SK-MEL-5 (cell line): ENCODE results near the gene DZIP1L. TPM values are rescaled to one million over a fixed set of nuclear protein-coding genes. Genes with fewer than 3 reads are reported as not detected.
A peak's percentile ranks its signal among the peaks of the same experiment; 100 is the strongest.

Experiments used
- DNase-seq: peaks from one replicate; pipeline ENCODE4 v3.0.0-alpha.2; 2016; ENCODE audit warnings: low read depth, low spot score
- in situ Hi-C: cut with HindIII; loops from 2 replicates; pipeline ENCODE4 v1.10.0; 2016; ENCODE audit warnings: low sequenced_read_pairs, high pct_unique_total_duplicates, low pct_unique_long_range_greater_than_20kb
- total RNA-seq: library from RNA; depleted of rRNA; stranded (reverse); fragments of >200 nt; shearing (Covaris generic); gene quantifications from 2 replicates; pipeline ENCODE4 v1.2.3, GENCODE V29; 2014

Gene DZIP1L
- total RNA-seq, 1 experiment from 2014 or later: 27.4 TPM

- in situ Hi-C loops: no loop called here
- DNase-seq: no peak
Observed at GRCh38 chr3:138054057-138054456, 61.4 kb downstream of the DZIP1L start.

GRCh38 chr3:138051947-138052802, 63.2 kb downstream of the DZIP1L start:
- peak; percentile 62 for DNase-seq
- in situ Hi-C loops: no loop called here

- in situ Hi-C loops: no loop called here
- DNase-seq: no peak
Observed at GRCh38 chr3:138049157-138049919, 66.1 kb downstream of the DZIP1L start.

GRCh38 chr3:138047596-138048158, 67.7 kb downstream of the DZIP1L start:
- in situ Hi-C loops: no loop called here
- DNase-seq: no peak

GRCh38 chr3:138046955-138047354, 68.5 kb downstream of the DZIP1L start:
- in situ Hi-C loops: no loop called here
- no peak for DNase-seq

- no peak for DNase-seq
- in situ Hi-C loops: no loop called here
Observed at GRCh38 chr3:138046085-138046484, 69.3 kb downstream of the DZIP1L start.

GRCh38 chr3:138043266-138044029, 72.0 kb downstream of the DZIP1L start:
- DNase-seq: no peak
- in situ Hi-C loops: no loop called here

GRCh38 chr3:138042043-138042442, 73.4 kb downstream of the DZIP1L start:
- no peak for DNase-seq
- in situ Hi-C loops: no loop called here

- in situ Hi-C loops: no loop called here
- no peak for DNase-seq
Observed at GRCh38 chr3:138038725-138039462, 76.5 kb downstream of the DZIP1L start.

GRCh38 chr3:138036572-138036971, 78.8 kb downstream of the DZIP1L start:
- no peak for DNase-seq
- in situ Hi-C loops: no loop called here

GRCh38 chr3:138034918-138035317, 80.5 kb downstream of the DZIP1L start:
- no peak for DNase-seq
- in situ Hi-C loops: no loop called here

- in situ Hi-C loops: no loop called here
Observed at GRCh38 chr3:138033202-138033691, 82.2 kb downstream of the DZIP1L start.

GRCh38 chr3:138032567-138032966, 82.8 kb downstream of the DZIP1L start:
- no peak for DNase-seq
- in situ Hi-C loops: no loop called here

More at GRCh38 chr3:138033202-138033691, 82.2 kb downstream of the DZIP1L start:
- DNase-seq: no peak

- in situ Hi-C loops: no loop called here
- DNase-seq: no peak
Observed at GRCh38 chr3:138031536-138031935, 83.9 kb downstream of the DZIP1L start.

GRCh38 chr3:138030734-138031280, 84.6 kb downstream of the DZIP1L start:
- in situ Hi-C loops: no loop called here
- no peak for DNase-seq

- no peak for DNase-seq
- in situ Hi-C loops: no loop called here
Observed at GRCh38 chr3:138027821-138028220, 87.6 kb downstream of the DZIP1L start.

GRCh38 chr3:138025553-138025952, 89.9 kb downstream of the DZIP1L start:
- in situ Hi-C loops: no loop called here
- no peak for DNase-seq
